ENCODE results near the gene ILDR1.
"Not testable (repeated sequence)": the region's sequence is repeated elsewhere in the genome, so short reads cannot be mapped to it uniquely, and the experiment has no call there.

ILDR1 gene

DNA sequence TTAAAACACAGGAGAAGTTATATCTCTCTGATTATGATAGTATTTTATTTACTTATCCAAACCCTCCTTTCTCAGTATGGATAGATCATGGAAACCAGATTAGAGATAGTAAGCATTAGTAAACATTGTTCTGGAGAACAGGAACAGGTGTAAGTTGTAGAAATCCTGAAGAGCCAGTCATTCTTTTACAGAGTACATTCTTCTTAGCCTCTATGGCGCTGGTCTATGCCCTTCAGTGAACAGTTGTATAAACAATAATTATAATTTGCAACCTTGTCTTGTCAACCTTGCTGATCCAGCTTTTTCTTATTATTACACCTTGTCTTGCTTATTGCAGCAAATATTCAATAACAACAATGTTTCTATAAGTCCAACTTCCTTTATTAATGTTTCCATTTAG is 80.5 kb downstream of the ILDR1 start:
- ChIA-PET CTCF (no interaction called here), POLR2A (no interaction called here)
- TF ChIP-seq, protein P1, sequence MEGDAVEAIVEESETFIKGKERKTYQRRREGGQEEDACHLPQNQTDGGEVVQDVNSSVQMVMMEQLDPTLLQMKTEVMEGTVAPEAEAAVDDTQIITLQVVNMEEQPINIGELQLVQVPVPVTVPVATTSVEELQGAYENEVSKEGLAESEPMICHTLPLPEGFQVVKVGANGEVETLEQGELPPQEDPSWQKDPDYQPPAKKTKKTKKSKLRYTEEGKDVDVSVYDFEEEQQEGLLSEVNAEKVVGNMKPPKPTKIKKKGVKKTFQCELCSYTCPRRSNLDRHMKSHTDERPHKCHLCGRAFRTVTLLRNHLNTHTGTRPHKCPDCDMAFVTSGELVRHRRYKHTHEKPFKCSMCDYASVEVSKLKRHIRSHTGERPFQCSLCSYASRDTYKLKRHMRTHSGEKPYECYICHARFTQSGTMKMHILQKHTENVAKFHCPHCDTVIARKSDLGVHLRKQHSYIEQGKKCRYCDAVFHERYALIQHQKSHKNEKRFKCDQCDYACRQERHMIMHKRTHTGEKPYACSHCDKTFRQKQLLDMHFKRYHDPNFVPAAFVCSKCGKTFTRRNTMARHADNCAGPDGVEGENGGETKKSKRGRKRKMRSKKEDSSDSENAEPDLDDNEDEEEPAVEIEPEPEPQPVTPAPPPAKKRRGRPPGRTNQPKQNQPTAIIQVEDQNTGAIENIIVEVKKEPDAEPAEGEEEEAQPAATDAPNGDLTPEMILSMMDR (IDR thresholded peaks at IDR 0.05; ENCODE audit: control extremely low read depth, extremely low read depth, low read depth, missing control alignments), result no peak
- DNase-seq (ENCODE audit: extremely low spot score), result no peak

DNA sequence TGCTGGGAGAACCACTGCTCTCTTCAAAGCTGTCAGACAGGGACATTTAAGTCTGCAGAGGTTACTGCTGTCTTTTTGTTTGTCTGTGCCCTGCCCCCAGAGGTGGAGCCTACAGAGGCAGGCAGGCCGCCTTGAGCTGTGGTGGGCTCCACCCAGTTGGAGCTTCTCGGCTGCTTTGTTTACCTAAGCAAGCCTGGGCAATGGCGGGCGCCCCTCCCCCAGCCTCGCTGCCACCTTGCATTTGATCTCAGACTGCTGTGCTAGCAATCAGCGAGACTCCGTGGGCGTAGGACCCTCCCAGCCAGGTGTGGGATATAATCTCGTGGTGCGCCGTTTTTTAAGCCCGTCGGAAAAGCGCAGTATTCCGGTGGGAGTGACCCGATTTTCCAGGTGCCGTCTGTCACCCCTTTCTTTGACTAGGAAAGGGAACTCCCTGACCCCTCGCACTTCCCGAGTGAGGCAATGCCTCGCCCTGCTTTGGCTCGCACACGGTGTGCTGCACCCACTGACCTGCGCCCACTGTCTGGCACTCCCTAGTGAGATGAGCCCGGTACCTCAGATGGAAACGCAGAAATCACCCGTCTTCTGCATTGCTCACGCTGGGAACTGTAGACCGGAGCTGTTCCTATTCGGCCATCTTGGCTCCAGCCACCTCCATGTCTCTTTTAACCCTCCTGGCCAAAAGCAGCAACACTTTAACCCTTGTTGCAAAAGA is 83.7 kb downstream of the ILDR1 start:
- CTCF ChIA-PET, POLR2A ChIA-PET: not testable (repeated sequence)

More for the DNA sequence above, 83.7 kb downstream of the ILDR1 start:
- not testable (repeated sequence) for DNase-seq (ENCODE audit: extremely low spot score)

Data from GM10248 (cell line).